ENCODE results near the gene ZC3HAV1L. TPM values are rescaled to one million over a fixed set of nuclear protein-coding genes. Genes with fewer than 3 reads are reported as not detected.

ZC3HAV1L gene
- total and polyA plus RNA-seq, 2 of the 8 experiments (the other 6 are each of a cell fraction or from before 2014, with no cell fraction given) = 5.2 to 7.0 TPM

DNA sequence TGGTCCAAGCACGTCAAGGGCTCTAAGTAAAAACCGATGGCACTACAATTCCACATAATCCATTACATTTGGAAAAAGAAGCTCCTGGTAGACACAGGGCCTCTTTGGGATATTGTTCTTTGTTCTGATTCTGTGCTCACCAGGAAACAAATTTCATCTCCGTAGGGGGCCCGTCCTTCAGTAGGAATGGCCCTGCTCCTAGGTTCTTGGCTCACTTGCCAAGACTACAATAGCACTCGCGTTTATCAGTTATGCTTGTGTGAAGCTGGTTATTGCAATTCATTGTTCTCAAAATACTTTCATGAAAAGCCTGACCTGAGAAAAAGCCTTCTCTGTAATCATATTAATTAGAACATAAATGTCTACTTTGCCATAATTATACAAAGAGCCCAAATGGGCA lies 10.3 kb upstream of the ZC3HAV1L start (continued):
- TF ChIP-seq, protein P1, sequence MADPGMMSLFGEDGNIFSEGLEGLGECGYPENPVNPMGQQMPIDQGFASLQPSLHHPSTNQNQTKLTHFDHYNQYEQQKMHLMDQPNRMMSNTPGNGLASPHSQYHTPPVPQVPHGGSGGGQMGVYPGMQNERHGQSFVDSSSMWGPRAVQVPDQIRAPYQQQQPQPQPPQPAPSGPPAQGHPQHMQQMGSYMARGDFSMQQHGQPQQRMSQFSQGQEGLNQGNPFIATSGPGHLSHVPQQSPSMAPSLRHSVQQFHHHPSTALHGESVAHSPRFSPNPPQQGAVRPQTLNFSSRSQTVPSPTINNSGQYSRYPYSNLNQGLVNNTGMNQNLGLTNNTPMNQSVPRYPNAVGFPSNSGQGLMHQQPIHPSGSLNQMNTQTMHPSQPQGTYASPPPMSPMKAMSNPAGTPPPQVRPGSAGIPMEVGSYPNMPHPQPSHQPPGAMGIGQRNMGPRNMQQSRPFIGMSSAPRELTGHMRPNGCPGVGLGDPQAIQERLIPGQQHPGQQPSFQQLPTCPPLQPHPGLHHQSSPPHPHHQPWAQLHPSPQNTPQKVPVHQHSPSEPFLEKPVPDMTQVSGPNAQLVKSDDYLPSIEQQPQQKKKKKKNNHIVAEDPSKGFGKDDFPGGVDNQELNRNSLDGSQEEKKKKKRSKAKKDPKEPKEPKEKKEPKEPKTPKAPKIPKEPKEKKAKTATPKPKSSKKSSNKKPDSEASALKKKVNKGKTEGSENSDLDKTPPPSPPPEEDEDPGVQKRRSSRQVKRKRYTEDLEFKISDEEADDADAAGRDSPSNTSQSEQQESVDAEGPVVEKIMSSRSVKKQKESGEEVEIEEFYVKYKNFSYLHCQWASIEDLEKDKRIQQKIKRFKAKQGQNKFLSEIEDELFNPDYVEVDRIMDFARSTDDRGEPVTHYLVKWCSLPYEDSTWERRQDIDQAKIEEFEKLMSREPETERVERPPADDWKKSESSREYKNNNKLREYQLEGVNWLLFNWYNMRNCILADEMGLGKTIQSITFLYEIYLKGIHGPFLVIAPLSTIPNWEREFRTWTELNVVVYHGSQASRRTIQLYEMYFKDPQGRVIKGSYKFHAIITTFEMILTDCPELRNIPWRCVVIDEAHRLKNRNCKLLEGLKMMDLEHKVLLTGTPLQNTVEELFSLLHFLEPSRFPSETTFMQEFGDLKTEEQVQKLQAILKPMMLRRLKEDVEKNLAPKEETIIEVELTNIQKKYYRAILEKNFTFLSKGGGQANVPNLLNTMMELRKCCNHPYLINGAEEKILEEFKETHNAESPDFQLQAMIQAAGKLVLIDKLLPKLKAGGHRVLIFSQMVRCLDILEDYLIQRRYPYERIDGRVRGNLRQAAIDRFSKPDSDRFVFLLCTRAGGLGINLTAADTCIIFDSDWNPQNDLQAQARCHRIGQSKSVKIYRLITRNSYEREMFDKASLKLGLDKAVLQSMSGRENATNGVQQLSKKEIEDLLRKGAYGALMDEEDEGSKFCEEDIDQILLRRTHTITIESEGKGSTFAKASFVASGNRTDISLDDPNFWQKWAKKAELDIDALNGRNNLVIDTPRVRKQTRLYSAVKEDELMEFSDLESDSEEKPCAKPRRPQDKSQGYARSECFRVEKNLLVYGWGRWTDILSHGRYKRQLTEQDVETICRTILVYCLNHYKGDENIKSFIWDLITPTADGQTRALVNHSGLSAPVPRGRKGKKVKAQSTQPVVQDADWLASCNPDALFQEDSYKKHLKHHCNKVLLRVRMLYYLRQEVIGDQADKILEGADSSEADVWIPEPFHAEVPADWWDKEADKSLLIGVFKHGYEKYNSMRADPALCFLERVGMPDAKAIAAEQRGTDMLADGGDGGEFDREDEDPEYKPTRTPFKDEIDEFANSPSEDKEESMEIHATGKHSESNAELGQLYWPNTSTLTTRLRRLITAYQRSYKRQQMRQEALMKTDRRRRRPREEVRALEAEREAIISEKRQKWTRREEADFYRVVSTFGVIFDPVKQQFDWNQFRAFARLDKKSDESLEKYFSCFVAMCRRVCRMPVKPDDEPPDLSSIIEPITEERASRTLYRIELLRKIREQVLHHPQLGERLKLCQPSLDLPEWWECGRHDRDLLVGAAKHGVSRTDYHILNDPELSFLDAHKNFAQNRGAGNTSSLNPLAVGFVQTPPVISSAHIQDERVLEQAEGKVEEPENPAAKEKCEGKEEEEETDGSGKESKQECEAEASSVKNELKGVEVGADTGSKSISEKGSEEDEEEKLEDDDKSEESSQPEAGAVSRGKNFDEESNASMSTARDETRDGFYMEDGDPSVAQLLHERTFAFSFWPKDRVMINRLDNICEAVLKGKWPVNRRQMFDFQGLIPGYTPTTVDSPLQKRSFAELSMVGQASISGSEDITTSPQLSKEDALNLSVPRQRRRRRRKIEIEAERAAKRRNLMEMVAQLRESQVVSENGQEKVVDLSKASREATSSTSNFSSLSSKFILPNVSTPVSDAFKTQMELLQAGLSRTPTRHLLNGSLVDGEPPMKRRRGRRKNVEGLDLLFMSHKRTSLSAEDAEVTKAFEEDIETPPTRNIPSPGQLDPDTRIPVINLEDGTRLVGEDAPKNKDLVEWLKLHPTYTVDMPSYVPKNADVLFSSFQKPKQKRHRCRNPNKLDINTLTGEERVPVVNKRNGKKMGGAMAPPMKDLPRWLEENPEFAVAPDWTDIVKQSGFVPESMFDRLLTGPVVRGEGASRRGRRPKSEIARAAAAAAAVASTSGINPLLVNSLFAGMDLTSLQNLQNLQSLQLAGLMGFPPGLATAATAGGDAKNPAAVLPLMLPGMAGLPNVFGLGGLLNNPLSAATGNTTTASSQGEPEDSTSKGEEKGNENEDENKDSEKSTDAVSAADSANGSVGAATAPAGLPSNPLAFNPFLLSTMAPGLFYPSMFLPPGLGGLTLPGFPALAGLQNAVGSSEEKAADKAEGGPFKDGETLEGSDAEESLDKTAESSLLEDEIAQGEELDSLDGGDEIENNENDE (IDR thresholded peaks at IDR 0.05; ENCODE audit: insufficient replicate concordance, low read length) = no peak
- TF ChIP-seq SP1 (IDR thresholded peaks at IDR 0.05; ENCODE audit: low read depth, low read length) (no peak), GABPA (IDR thresholded peaks at IDR 0.05; ENCODE audit: borderline replicate concordance, insufficient read depth, low read length) (no peak), TBP (IDR thresholded peaks at IDR 0.05; ENCODE audit: low read depth, low read length) (no peak)
